HepG2 (cell line): Measurements from ENCODE around the gene IPPK. TPM values are rescaled to one million over a fixed set of nuclear protein-coding genes. Genes with fewer than 3 reads are reported as not detected.

ENCODE experiments used
- ATAC-seq: fragments of 200-7000 bp; cut with Tn5 transposase; 3 replicates; pipeline ENCODE4 v1.9.1; 2020; ENCODE audit warnings: mild to moderate bottlenecking, moderate library complexity
- BruUV-seq: library from RNA; stranded (reverse); fragments of 400-500 nt; replicated peaks from 2 replicates; lab custom pipeline; 2021; lab: Mats Ljungman, UMichigan
- CTCF ChIA-PET: fragments of 300-600 bp; formaldehyde crosslinking; extraction: SDS; loops from one replicate; lab custom pipeline; 2021; ENCODE audit warnings: low total read pairs, inconsistent platforms, low intra/inter-chr PET ratio; lab: Yijun Ruan, JAX
- POLR2A ChIA-PET: fragments of 350-600 bp; sonication (Branson Sonifier 250); formaldehyde crosslinking; loops from one replicate; lab custom pipeline; 2020; ENCODE audit warnings: antibody characterized with exemption, inconsistent platforms; lab: Yijun Ruan, JAX
- DNase-seq: peaks from one replicate; pipeline ENCODE4 v3.0.0-alpha.2; 2015; ENCODE audit warnings: low spot score
- FAIRE-seq: peaks from 3 replicates; lab custom pipeline; 2011; peaks lifted over from hg19 to GRCh38; lab: Jason Lieb, UNC
- H2AFZ ChIP-seq: one replicate; pipeline ENCODE4 v1.6.1; 2011; ENCODE audit warnings: low read length, inconsistent platforms
- H3K27ac ChIP-seq: fragments of 300-600 bp; 3 replicates; pipeline ENCODE4 v1.8.0; 2011; ENCODE audit warnings: mixed run types, mild to moderate bottlenecking, mixed read lengths, low read length, inconsistent platforms; ENCODE audit not compliant: insufficient read depth; ENCODE audit errors: extremely low read length
- H3K27me3 ChIP-seq, 2 experiments: fragments of 200-600 bp in 1 of 2; 2 replicates in 1 of 2; 3 replicates in 1 of 2; pipeline versions ENCODE4 v1.6.0 to v1.8.0; 2011; ENCODE audit warnings: low read length in 2 of 2, mild to moderate bottlenecking in 2 of 2, moderate library complexity in 2 of 2, inconsistent platforms in 1 of 2; ENCODE audit not compliant: insufficient read depth in 2 of 2, control insufficient read depth in 1 of 2
- H3K36me3 ChIP-seq, 2 experiments: fragments of 200-600 bp in 1 of 2; replicated peaks in 1 of 2; 2 replicates in 1 of 2; 3 replicates in 1 of 2; pipeline versions ENCODE4 v1.5.1 to v1.8.0; 2011; ENCODE audit warnings: low read length in 2 of 2, inconsistent platforms in 1 of 2; ENCODE audit not compliant: insufficient read depth in 2 of 2, control insufficient read depth in 1 of 2
- H3K4me1 ChIP-seq: 2 replicates; pipeline ENCODE4 v1.5.1; 2012; ENCODE audit warnings: low read length, inconsistent platforms; ENCODE audit not compliant: insufficient read depth
- H3K4me2 ChIP-seq: 2 replicates; pipeline ENCODE4 v1.6.0; 2011; ENCODE audit warnings: low read depth, low read length, inconsistent platforms
- H3K4me3 ChIP-seq, 3 experiments: fragments of 200-600 bp in 1 of 3; sonication (generic), shearing (Covaris generic) in 1 of 3; replicated peaks in 1 of 3; 2 replicates each; pipeline ENCODE4 v1.5.1; 2011 to 2016; ENCODE audit warnings: low read length in 3 of 3, inconsistent platforms in 2 of 3, low read depth in 2 of 3, mild to moderate bottlenecking in 2 of 3, control low read depth in 1 of 3, mixed read lengths in 1 of 3; ENCODE audit not compliant: insufficient read depth in 1 of 3
- H3K79me2 ChIP-seq: one replicate; pipeline ENCODE4 v1.6.1; 2011; ENCODE audit warnings: low read length, inconsistent platforms; ENCODE audit not compliant: insufficient read depth
- H3K9ac ChIP-seq: 2 replicates; pipeline ENCODE4 v1.6.0; 2011; ENCODE audit warnings: mild to moderate bottlenecking, low read depth, low read length, inconsistent platforms; ENCODE audit not compliant: insufficient read depth
- H3K9me3 ChIP-seq: 2 replicates; pipeline ENCODE4 v1.5.1; 2012; ENCODE audit warnings: mild to moderate bottlenecking, low read length
- H4K20me1 ChIP-seq: 2 replicates; pipeline ENCODE4 v1.6.0; 2011; ENCODE audit warnings: inconsistent platforms, mild to moderate bottlenecking, low read length, moderate library complexity; ENCODE audit not compliant: insufficient read depth
- BATF2 ChIP-seq: sonication (generic); formaldehyde crosslinking; IDR thresholded peaks from 2 replicates; pipeline ENCODE4 v1.8.0; 2022; ENCODE audit warnings: mild to moderate bottlenecking, missing genetic modification reagents, moderate library complexity
- CBX1 ChIP-seq: IDR thresholded peaks from one replicate; pipeline ENCODE4 v1.6.1; 2016; ENCODE audit warnings: antibody characterized with exemption, low read depth
- ETV6 ChIP-seq: sonication (generic); formaldehyde crosslinking; conservative IDR thresholded peaks from 2 replicates; pipeline ENCODE4 v1.4.0; 2020; ENCODE audit warnings: missing genetic modification reagents
- SNAI1 ChIP-seq: sonication (generic); formaldehyde crosslinking; IDR thresholded peaks from 2 replicates; pipeline ENCODE4 v1.5.0; 2020; ENCODE audit warnings: mild to moderate bottlenecking, missing genetic modification reagents, borderline replicate concordance
- THAP11 ChIP-seq: IDR thresholded peaks from 2 replicates; pipeline ENCODE4 v1.6.1; 2016; ENCODE audit warnings: missing biosample characterization, missing genetic modification reagents
- ZNF451 ChIP-seq: sonication (generic); formaldehyde crosslinking; IDR thresholded peaks from 2 replicates; pipeline ENCODE4 v1.5.0; 2020; ENCODE audit warnings: mild to moderate bottlenecking, missing genetic modification reagents
- ZNF800 ChIP-seq: sonication (generic); formaldehyde crosslinking; IDR thresholded peaks from 2 replicates; pipeline ENCODE4 v1.4.0; 2020; ENCODE audit warnings: missing genetic modification reagents
- ZNF878 ChIP-seq: sonication (generic); formaldehyde crosslinking; IDR thresholded peaks from 2 replicates; pipeline ENCODE4 v1.8.1; 2023; ENCODE audit warnings: mild to moderate bottlenecking, missing genetic modification reagents, moderate library complexity
- ZXDC ChIP-seq: sonication (generic); formaldehyde crosslinking; IDR thresholded peaks from 2 replicates; pipeline ENCODE4 v1.5.0; 2020; ENCODE audit warnings: mild to moderate bottlenecking, missing genetic modification reagents
- WGBS: methylation state at CpG from one replicate; pipeline ENCODE4 v1.1.6; 2017; ENCODE audit warnings: low lambda C conversion rate; 5-methylcytosine and 5-hydroxymethylcytosine counted together
- in situ Hi-C: cut with HindIII; loops from 2 replicates; pipeline ENCODE4 v1.10.0; 2017; ENCODE audit warnings: low pct_unique_long_range_greater_than_20kb; ENCODE audit not compliant: extremely low pct_ligation_motif_present
- intact Hi-C: fragments of 100-400 bp; cut with micrococcal nuclease; formaldehyde crosslinking; loops from one replicate; pipeline ENCODE4 v1.10.0; 2022; ENCODE audit not compliant: unreplicated experiment
- polyA plus RNA-seq, 8 experiments: library from polyadenylated mRNA; depleted of rRNA in 3 of 8; stranded (reverse) in 7 of 8; unstranded in 1 of 8; fragments of >200 nt; fragmentation: Illumina TruSeq in 4 of 8; extraction: Trizol in 4 of 8; gene quantifications; 2 replicates each; pipeline versions ENCODE4 v1.2.1 to v1.2.3, GENCODE V29; 2011 to 2016; ENCODE audit warnings: low read depth in 4 of 8, missing spikeins in 1 of 8, mixed read lengths in 1 of 8; ENCODE audit not compliant: insufficient read depth in 1 of 8
- total RNA-seq, 5 experiments: library from RNA; depleted of rRNA; stranded (reverse); fragments of >200 nt; fragmentation: Illumina TruSeq; extraction: Trizol; gene quantifications; 2 replicates each; pipeline ENCODE4 v1.2.3, GENCODE V29; 2016; ENCODE audit warnings: low read depth in 1 of 5

IPPK gene
- total and polyA plus RNA-seq, 2 of the 13 experiments (the other 11 are each of a cell fraction or from before 2014, with no cell fraction given): 9.9 to 14.1 TPM

GRCh38 chr9:92682269-92682668 is 12.3 kb upstream of the IPPK start (continued):
- TF ChIP-seq BATF2 (CRISPR knock-in tag) (no peak), CBX1 (no peak)

GRCh38 chr9:92680166-92681119 is 10.5 kb upstream of the IPPK start:
- peak; percentile 51 for ATAC-seq
- no peak overlapping the region for H3K4me3 ChIP-seq
- in situ Hi-C loops: no loop called here
- no peak for TF ChIP-seq ZNF800 (CRISPR knock-in tag)
- TF ChIP-seq ZXDC (CRISPR knock-in tag): no peak
- no peak for TF ChIP-seq SNAI1 (CRISPR knock-in tag)
- TF ChIP-seq ETV6 (CRISPR knock-in tag): no peak
- TF ChIP-seq THAP11 (CRISPR knock-in tag): no peak
- no peak for TF ChIP-seq ZNF451 (CRISPR knock-in tag)
- TF ChIP-seq ZNF878 (CRISPR knock-in tag): no peak
- TF ChIP-seq, all 625 proteins: peak for 0
- intact Hi-C loops: no loop called here
- 29% methylated on average over 11 of the region's 12 CpGs for WGBS
- Histone ChIP-seq H4K20me1 (no peaks in the 10 kb centered on the region), H3K4me1 (no peaks in the 10 kb centered on the region; the same call in 1 of the 2 replicates), H3K79me2 (no peaks in the 10 kb centered on the region), H3K36me3 (no peaks in the 10 kb centered on the region), H3K4me2 (peak overlapping the region; percentile 35; the same call in 1 of the 2 replicates), H3K27ac (no peak overlapping the region), H3K9ac (no peak overlapping the region), H2AFZ (no peak overlapping the region), H3K9me3 (no peaks in the 10 kb centered on the region), H3K27me3 (peaks cover 3 to 7% of the 10 kb centered on the region in 2 experiments; a peak in 2 of 5 replicates)
- ChIA-PET CTCF (no interaction called here), POLR2A (interaction anchor here (2.2 kb wide), 1 partner anchor 10 kb away, joined by 9 read pairs; no protein-coding TSS in a partner anchor)
- DNase-seq (no peak), FAIRE-seq (no peak)
- BruUV-seq: no TSS peak
